ENCODE results near the gene COQ5. TPM values are rescaled to one million over a fixed set of nuclear protein-coding genes. Genes with fewer than 3 reads are reported as not detected.

COQ5 gene, protein sequence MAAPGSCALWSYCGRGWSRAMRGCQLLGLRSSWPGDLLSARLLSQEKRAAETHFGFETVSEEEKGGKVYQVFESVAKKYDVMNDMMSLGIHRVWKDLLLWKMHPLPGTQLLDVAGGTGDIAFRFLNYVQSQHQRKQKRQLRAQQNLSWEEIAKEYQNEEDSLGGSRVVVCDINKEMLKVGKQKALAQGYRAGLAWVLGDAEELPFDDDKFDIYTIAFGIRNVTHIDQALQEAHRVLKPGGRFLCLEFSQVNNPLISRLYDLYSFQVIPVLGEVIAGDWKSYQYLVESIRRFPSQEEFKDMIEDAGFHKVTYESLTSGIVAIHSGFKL
- 16.2 and 17.9 TPM in 2 replicates for total RNA-seq

DNA sequence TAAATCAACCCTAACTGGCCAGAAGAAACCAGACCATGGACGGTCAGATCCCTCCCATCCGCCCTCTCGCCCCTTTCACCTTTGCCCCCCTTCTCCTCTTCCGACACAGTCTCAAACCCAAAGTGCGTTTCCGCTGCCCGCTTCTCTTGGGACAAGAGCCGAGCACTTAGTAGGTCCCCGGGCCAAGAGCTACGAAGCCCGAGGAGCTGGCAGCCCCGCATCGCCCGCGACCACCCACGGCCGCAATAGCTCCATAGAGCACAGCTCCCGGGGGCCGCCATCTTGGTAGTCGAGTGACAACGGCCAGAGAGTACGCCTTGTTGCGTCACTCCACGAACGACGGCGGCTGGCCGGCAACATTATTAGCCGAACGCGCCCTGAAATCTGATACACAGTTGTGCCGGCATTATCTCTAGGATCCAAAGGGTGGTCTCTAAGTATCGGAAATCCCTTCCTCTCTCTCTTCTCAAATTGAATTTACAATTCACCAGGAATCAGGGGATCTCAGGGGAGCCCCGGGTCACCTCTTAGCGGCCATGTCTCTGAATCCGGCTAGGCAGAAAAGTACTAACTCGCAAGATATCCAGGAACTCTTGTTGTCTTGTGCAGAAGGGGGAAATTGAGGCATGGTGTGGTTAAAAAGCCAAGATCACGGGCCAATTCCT lies at the start of gene COQ5:
Gene COQ5, minus strand, starts transcription at position 298 of the 665 bp plus-strand sequence. Its CDS starts 17 bp downstream, at position 281.

DNA sequence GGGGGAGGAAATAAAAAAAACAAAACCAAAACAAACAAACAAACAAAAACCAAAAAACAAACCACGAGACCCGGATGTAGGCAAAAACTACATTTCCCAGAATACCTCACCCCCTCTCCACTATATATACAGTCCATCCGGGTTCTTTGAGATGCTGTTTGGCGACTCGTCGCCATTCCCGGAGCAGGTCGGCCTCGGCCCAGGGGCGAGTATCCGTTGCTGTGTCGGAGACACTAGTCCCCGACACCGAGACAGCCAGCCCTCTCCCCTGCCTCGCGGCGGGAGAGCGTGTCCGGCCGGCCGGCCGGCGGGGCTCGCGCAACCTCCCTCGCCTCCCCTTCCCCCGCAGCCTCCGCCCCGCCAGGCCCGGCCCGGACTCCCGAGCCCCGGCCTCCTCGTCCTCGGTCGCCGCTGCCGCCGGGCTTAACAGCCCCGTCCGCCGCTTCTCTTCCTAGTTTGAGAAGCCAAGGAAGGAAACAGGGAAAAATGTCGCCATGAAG lies 5.3 kb upstream of the COQ5 start, which contains the start of gene RNF10:
Gene RNF10, plus strand, starts transcription at position 154 of the 500 bp plus-strand sequence. CDS start 456 bp downstream, outside the sequence.

DNA sequence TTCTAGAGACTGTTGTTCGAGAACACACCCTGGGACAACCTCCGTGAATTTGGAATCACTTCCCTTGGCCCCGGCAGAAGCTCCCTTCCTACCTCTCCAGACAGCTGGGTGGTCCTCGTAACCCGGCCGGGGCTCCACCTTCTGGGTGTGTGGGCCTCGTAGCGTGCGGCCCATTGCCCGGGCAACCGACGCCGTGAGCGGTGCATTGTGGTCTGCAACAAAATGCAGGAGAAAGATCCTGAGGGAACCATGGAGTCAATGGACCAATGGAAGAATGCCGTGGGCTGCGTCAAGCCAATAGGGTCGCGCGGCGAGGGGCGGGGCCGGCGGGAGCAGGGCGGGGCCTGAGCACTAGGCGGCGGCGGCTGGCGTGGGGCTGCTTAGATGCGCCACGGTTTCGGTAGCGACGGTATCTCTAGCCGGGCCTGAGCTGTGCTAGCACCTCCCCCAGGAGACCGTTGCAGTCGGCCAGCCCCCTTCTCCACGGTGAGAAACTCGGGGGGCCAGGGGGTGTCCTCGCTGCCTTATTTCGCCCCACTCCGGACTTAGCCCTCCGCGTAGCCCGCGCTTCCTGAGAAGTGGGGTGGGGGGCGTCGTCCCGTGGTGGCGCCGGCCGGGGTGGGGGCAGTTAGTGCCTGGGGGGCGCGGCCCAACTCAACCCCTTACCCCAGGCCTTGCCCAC lies 33.1 kb downstream of the COQ5 start, which contains the start of gene DYNLL1:
Gene DYNLL1, plus strand, starts transcription at position 383 of the 682 bp plus-strand sequence. CDS start 309 bp downstream, outside the sequence.

DNA sequence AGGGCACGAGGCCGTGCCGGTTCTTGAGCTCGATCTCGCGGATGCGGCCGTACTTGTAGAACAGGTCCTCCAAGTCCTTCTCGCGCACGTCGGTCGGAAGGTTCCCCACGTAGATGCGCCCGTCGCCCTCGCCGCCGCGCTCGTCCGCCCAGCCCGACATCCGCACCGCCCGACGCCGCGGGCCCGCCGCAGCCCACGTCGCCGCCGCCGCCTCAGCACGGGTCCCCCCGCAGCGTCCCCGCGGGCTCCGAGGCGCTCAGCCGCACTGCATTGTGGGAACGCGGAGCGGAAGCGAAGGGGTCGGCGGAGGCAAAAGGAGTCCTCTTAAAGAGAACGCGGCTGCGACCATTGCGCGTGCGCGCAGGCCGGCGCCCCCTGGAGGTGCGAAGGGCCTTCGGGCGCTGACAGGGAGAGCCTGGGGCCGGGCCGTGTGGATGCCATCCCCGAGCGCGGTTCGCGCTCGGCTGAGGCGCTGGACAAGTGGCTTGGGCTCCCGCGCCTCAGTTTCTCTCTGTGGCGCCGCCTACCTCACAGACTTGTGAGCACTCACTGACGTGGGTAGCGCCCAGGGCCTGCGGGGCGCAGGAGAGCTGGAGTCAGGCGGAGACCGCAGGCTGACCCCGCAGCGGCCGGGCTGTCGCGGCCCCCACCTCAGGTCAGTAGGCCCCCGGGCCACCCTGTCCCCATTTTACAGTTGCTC lies 59.4 kb downstream of the COQ5 start, which contains the start of gene SRSF9:
Gene SRSF9, minus strand, starts transcription at position 299 of the 700 bp plus-strand sequence. Its CDS starts 139 bp downstream, at position 160.

Other genes with a start within 250 kb of the COQ5 start
- gene RNU4-2, start 237.3 kb downstream of the COQ5 start, total RNA-seq, result under 0.01 TPM in 2 replicates
- under 0.01 TPM in 2 replicates for gene RNU4-1, start 235.9 kb downstream of the COQ5 start, total RNA-seq
- gene SIRT4, start 226.8 kb downstream of the COQ5 start, total RNA-seq, result 0.49 and 0.89 TPM in 2 replicates
- not detected in 2 replicates for gene PLA2G1B, start 201.4 kb downstream of the COQ5 start, total RNA-seq
- gene MSI1, start 160.0 kb downstream of the COQ5 start, total RNA-seq, result 0.63 and 2.0 TPM in 2 replicates
- 737 and 758 TPM in 2 replicates for gene COX6A1, start 91.0 kb downstream of the COQ5 start, total RNA-seq
- gene TRIAP1, start 82.8 kb downstream of the COQ5 start, total RNA-seq, result 14.5 and 19.4 TPM in 2 replicates
- gene GATC, start 82.7 kb downstream of the COQ5 start, total RNA-seq, result 17.2 and 17.3 TPM in 2 replicates
- gene SRSF9, start 59.4 kb downstream of the COQ5 start, total RNA-seq, result 90.3 and 147 TPM in 2 replicates
- gene DYNLL1, start 33.0 kb downstream of the COQ5 start, total RNA-seq, result 255 and 374 TPM in 2 replicates
- 61.3 and 80.2 TPM in 2 replicates for gene RNF10, start 5.2 kb upstream of the COQ5 start, total RNA-seq
- 29.2 and 58.8 TPM in 2 replicates for gene POP5, start 52.2 kb upstream of the COQ5 start, total RNA-seq
- gene CABP1, start 111.5 kb upstream of the COQ5 start, total RNA-seq, result 0.16 TPM in 1 of 2 replicates, not detected in the other
- 78.3 and 88.6 TPM in 2 replicates for gene MLEC, start 158.0 kb upstream of the COQ5 start, total RNA-seq
- 16.3 and 28.4 TPM in 2 replicates for gene UNC119B, start 181.3 kb upstream of the COQ5 start, total RNA-seq
- 13.7 and 29.9 TPM in 2 replicates for gene ACADS, start 196.7 kb upstream of the COQ5 start, total RNA-seq

All from mesangial cell (primary cell).